Measurements from ENCODE around the gene COLQ. TPM values are rescaled to one million over a fixed set of nuclear protein-coding genes. Genes with fewer than 3 reads are reported as not detected.

COLQ gene
- total RNA-seq, 1 donor from 2014 or later, result 2.1 TPM

- Mint-ChIP-seq H3K9me3 (ENCODE audit: unreplicated experiment) (no peaks in the 10 kb centered on the region), H3K4me1 (ENCODE audit: unreplicated experiment) (peaks cover 6% of the 10 kb centered on the region), H3K27me3 (ENCODE audit: unreplicated experiment) (peaks cover 4% of the 10 kb centered on the region), H3K36me3 (ENCODE audit: low read depth, unreplicated experiment) (no peaks in the 10 kb centered on the region), H3K4me3 (ENCODE audit: unreplicated experiment) (no peak overlapping the region), H3K27ac (ENCODE audit: unreplicated experiment) (no peak overlapping the region)
- no peak for TF ChIP-seq CTCF (IDR thresholded peaks at IDR 0.05; ENCODE audit: unreplicated experiment)
- no peak for DNase-seq (ENCODE audit: low spot score)
Measured at GRCh38 chr3:15499536-15499935, 22.0 kb downstream of the COLQ start.

- H3K4me1 Mint-ChIP-seq (ENCODE audit: unreplicated experiment), result peaks cover 6% of the 10 kb centered on the region
- no peaks in the 10 kb centered on the region for H3K9me3 Mint-ChIP-seq (ENCODE audit: unreplicated experiment)
- DNase-seq (ENCODE audit: low spot score), result no peak
- H3K27ac Mint-ChIP-seq (ENCODE audit: unreplicated experiment), result no peak overlapping the region
- H3K36me3 Mint-ChIP-seq (ENCODE audit: low read depth, unreplicated experiment), result peaks cover 4% of the 10 kb centered on the region
- H3K4me3 Mint-ChIP-seq (ENCODE audit: unreplicated experiment), result no peak overlapping the region
- peaks cover 4% of the 10 kb centered on the region for H3K27me3 Mint-ChIP-seq (ENCODE audit: unreplicated experiment)
- no peak for TF ChIP-seq CTCF (IDR thresholded peaks at IDR 0.05; ENCODE audit: unreplicated experiment)
Measured at GRCh38 chr3:15498431-15499214, 22.9 kb downstream of the COLQ start.

- no peak for DNase-seq (ENCODE audit: low spot score)
- Mint-ChIP-seq H3K27me3 (ENCODE audit: unreplicated experiment) (peaks cover 6% of the 10 kb centered on the region), H3K4me1 (ENCODE audit: unreplicated experiment) (peaks cover 6% of the 10 kb centered on the region), H3K27ac (ENCODE audit: unreplicated experiment) (no peak overlapping the region), H3K4me3 (ENCODE audit: unreplicated experiment) (no peak overlapping the region), H3K36me3 (ENCODE audit: low read depth, unreplicated experiment) (peaks cover 4% of the 10 kb centered on the region), H3K9me3 (ENCODE audit: unreplicated experiment) (no peaks in the 10 kb centered on the region)
- no peak for TF ChIP-seq CTCF (IDR thresholded peaks at IDR 0.05; ENCODE audit: unreplicated experiment)
Measured at GRCh38 chr3:15497964-15498363, 23.5 kb downstream of the COLQ start.

- Mint-ChIP-seq H3K27me3 (ENCODE audit: unreplicated experiment) (peaks cover 6% of the 10 kb centered on the region), H3K4me1 (ENCODE audit: unreplicated experiment) (peaks cover 6% of the 10 kb centered on the region), H3K36me3 (ENCODE audit: low read depth, unreplicated experiment) (peaks cover 4% of the 10 kb centered on the region), H3K9me3 (ENCODE audit: unreplicated experiment) (no peaks in the 10 kb centered on the region), H3K27ac (ENCODE audit: unreplicated experiment) (no peak overlapping the region), H3K4me3 (ENCODE audit: unreplicated experiment) (no peak overlapping the region)
- no peak for DNase-seq (ENCODE audit: low spot score)
- no peak for TF ChIP-seq CTCF (IDR thresholded peaks at IDR 0.05; ENCODE audit: unreplicated experiment)
Measured at GRCh38 chr3:15496341-15496664, 25.2 kb downstream of the COLQ start.

- H3K4me1 Mint-ChIP-seq (ENCODE audit: unreplicated experiment), result peaks cover 6% of the 10 kb centered on the region
- no peak for TF ChIP-seq CTCF (IDR thresholded peaks at IDR 0.05; ENCODE audit: unreplicated experiment)
- H3K27me3 Mint-ChIP-seq (ENCODE audit: unreplicated experiment), result peaks cover 6% of the 10 kb centered on the region
- H3K9me3 Mint-ChIP-seq (ENCODE audit: unreplicated experiment), result no peaks in the 10 kb centered on the region
- peaks cover 4% of the 10 kb centered on the region for H3K36me3 Mint-ChIP-seq (ENCODE audit: low read depth, unreplicated experiment)
- no peak for DNase-seq (ENCODE audit: low spot score)
- no peak overlapping the region for H3K27ac Mint-ChIP-seq (ENCODE audit: unreplicated experiment)
- no peak overlapping the region for H3K4me3 Mint-ChIP-seq (ENCODE audit: unreplicated experiment)
Measured at GRCh38 chr3:15495461-15496340, 25.8 kb downstream of the COLQ start.

Data from endothelial cell (in vitro differentiated cells).